ENCODE data around the gene POU2F3.
A peak's percentile ranks its signal among the peaks of the same experiment; 100 is the strongest.

POU2F3 gene

DNA sequence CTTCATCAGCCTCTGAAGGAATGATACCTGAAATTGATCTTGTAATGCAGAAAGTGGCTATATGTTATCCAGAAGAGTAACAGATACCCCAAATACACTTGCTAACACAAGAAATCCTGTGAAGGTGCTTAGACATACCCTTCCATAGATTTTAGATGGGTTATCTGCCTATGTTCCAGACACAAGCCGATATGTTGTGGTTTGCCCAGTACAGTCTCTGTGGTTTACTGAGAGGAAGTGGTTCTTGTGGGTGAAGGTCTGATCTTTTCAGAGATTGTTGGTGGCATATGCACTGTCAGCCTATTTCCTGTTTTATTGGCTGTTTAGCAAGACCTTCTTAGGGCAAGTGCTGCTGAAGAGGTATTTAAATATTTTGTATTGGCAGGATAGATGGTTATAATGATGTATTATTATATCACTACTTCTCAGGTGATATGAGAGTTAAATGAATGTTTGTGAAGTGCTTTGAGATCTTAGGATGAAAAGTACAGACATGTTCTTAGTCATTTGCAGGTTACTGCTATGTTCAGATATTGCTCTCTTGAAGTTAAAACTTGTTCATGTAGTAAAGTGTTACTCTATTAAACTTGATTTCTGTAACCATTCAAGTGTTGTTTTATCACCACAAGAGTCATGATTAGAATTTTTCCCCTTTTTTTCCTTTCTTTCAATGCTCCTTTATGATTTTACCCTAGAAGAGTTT, 104.5 kb downstream of the POU2F3 start:
- DNase-seq (ENCODE audit: low spot score), result no peak
- Histone ChIP-seq H3K4me3 (no peak overlapping the region), H3K27ac (no peak overlapping the region)
- TF ChIP-seq, protein P1, sequence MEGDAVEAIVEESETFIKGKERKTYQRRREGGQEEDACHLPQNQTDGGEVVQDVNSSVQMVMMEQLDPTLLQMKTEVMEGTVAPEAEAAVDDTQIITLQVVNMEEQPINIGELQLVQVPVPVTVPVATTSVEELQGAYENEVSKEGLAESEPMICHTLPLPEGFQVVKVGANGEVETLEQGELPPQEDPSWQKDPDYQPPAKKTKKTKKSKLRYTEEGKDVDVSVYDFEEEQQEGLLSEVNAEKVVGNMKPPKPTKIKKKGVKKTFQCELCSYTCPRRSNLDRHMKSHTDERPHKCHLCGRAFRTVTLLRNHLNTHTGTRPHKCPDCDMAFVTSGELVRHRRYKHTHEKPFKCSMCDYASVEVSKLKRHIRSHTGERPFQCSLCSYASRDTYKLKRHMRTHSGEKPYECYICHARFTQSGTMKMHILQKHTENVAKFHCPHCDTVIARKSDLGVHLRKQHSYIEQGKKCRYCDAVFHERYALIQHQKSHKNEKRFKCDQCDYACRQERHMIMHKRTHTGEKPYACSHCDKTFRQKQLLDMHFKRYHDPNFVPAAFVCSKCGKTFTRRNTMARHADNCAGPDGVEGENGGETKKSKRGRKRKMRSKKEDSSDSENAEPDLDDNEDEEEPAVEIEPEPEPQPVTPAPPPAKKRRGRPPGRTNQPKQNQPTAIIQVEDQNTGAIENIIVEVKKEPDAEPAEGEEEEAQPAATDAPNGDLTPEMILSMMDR (IDR thresholded peaks at IDR 0.05), result no peak

DNA sequence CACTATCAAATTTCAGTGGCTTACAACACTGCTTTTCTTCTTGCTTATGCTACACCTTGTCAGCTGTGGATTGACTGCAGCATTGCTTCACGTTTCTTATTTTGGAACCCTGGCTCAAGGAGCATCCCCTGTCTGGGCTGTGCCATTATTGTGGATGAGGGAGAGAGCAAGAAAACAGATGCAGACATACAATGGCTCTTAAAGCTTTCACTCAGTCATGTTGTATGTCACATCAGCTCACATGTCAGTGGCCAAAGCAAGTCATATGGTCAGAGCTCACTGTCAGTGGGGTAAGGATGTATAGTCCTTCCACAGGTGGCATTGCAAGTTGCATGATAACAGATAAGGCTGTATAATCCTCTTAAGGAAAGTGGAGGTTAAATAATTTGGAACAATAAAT, 106.3 kb downstream of the POU2F3 start:
- no peak overlapping the region for H3K4me3 ChIP-seq
- no peak for DNase-seq (ENCODE audit: low spot score)
- peak overlapping the region in 1 of 2 donors; percentile 46 for H3K27ac ChIP-seq
- TF ChIP-seq, protein P1 (IDR thresholded peaks at IDR 0.05), result no peak

GRCh38 chr11:120350637-120351036, 110.7 kb downstream of the POU2F3 start:
- DNase-seq (ENCODE audit: low spot score), result no peak
- TF ChIP-seq, protein P1 (IDR thresholded peaks at IDR 0.05), result no peak
- no peak overlapping the region for H3K4me3 ChIP-seq
- no peak overlapping the region for H3K27ac ChIP-seq

DNA sequence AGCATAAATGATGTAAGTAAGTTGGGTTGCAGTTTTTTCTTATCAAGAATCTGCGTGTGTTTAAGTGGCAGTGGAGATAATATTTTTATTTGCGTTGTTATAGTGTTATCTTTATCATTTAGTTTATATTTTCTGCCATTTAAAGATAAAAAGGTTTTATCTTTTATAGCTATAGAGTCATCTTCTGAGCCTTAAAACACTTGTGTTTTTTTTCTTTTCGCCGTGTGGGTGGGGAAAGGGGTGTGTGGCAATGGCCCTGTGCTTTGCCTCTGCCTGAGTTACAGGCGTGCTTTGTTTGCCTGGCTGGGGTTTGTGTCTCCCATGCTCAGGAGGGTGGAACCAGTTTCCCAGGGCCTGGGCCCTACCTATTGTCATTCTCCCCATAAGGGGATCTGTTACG, 112.5 kb downstream of the POU2F3 start:
- H3K27ac ChIP-seq, result no peak overlapping the region
- H3K4me3 ChIP-seq, result no peak overlapping the region
- TF ChIP-seq, protein P1 (IDR thresholded peaks at IDR 0.05), result no peak
- DNase-seq (ENCODE audit: low spot score), result no peak

- DNase-seq (ENCODE audit: low spot score), result no peak
Observed at GRCh38 chr11:120354068-120354467, 114.1 kb downstream of the POU2F3 start.

GRCh38 chr11:120354779-120355178, 114.8 kb downstream of the POU2F3 start:
- TF ChIP-seq, protein P1 (IDR thresholded peaks at IDR 0.05), result no peak
- Histone ChIP-seq H3K4me3 (no peak overlapping the region), H3K27ac (no peak overlapping the region)
- DNase-seq (ENCODE audit: low spot score), result no peak

More at GRCh38 chr11:120354068-120354467, 114.1 kb downstream of the POU2F3 start:
- no peak overlapping the region for H3K27ac ChIP-seq
- H3K4me3 ChIP-seq, result no peak overlapping the region
- TF ChIP-seq, protein P1 (IDR thresholded peaks at IDR 0.05), result no peak

DNA sequence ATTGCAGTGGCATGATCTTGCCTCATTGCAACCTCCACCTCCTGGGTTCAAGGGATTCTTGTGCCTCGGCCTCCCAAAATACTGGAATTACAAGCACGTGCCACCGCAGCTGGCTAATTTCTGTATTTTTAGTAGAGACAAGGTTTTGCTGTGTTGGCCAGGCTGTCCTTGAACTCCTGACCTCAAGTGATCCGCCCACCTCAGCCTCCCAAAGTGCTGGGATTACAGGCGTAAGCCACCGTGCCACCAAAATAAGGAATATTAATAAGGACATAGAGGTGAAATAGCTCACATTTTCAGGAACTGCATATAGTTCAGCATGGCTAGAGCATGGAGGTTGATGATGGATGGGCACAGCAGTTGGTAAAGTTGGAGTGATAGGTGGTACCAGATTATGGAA, 117.7 kb downstream of the POU2F3 start:
- Histone ChIP-seq H3K4me3 (no peak overlapping the region), H3K27ac (no peak overlapping the region)
- DNase-seq (ENCODE audit: low spot score), result no peak
- TF ChIP-seq, protein P1 (IDR thresholded peaks at IDR 0.05), result no peak
